ENCODE data around the gene ZMYND8. TPM values are rescaled to one million over a fixed set of nuclear protein-coding genes. Genes with fewer than 3 reads are reported as not detected.

ZMYND8 gene
- total RNA-seq, 1 donor, result 18.8 TPM

GRCh38 chr20:47306755-47307370 is 49.6 kb downstream of the ZMYND8 start:
- H4K20me1 ChIP-seq (ENCODE audit: insufficient read depth, low read length), result no peaks in the 10 kb centered on the region
- no peak overlapping the region for H2AFZ ChIP-seq (ENCODE audit: low read length)
- H3K9me3 ChIP-seq (ENCODE audit: low read depth, low read length), result no peaks in the 10 kb centered on the region
- H3K4me1 ChIP-seq (ENCODE audit: insufficient read depth, low read length), result peaks cover 20% of the 10 kb centered on the region
- peaks cover 74% of the 10 kb centered on the region for H3K79me2 ChIP-seq (ENCODE audit: insufficient read depth, low read length)
- no peak for DNase-seq (ENCODE audit: insufficient read length, low spot score, missing footprints)
- H3K4me3 ChIP-seq (ENCODE audit: insufficient read depth, low read length), result no peak overlapping the region
- no peak overlapping the region for H3K27ac ChIP-seq (ENCODE audit: low read depth, low read length)
- H3K27me3 ChIP-seq (ENCODE audit: insufficient read depth, low read length), result no peaks in the 10 kb centered on the region
- H3K4me2 ChIP-seq (ENCODE audit: insufficient read depth, low read length), result no peak overlapping the region
- TF ChIP-seq, protein P1, sequence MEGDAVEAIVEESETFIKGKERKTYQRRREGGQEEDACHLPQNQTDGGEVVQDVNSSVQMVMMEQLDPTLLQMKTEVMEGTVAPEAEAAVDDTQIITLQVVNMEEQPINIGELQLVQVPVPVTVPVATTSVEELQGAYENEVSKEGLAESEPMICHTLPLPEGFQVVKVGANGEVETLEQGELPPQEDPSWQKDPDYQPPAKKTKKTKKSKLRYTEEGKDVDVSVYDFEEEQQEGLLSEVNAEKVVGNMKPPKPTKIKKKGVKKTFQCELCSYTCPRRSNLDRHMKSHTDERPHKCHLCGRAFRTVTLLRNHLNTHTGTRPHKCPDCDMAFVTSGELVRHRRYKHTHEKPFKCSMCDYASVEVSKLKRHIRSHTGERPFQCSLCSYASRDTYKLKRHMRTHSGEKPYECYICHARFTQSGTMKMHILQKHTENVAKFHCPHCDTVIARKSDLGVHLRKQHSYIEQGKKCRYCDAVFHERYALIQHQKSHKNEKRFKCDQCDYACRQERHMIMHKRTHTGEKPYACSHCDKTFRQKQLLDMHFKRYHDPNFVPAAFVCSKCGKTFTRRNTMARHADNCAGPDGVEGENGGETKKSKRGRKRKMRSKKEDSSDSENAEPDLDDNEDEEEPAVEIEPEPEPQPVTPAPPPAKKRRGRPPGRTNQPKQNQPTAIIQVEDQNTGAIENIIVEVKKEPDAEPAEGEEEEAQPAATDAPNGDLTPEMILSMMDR (IDR thresholded peaks at IDR 0.05; ENCODE audit: extremely low read depth, low read depth, low read length), result no peak
- peaks cover 32% of the 10 kb centered on the region for H3K36me3 ChIP-seq (ENCODE audit: insufficient read depth, low read length)

GRCh38 chr20:47306095-47306494 is 50.4 kb downstream of the ZMYND8 start:
- no peak overlapping the region for H3K4me3 ChIP-seq (ENCODE audit: insufficient read depth, low read length)
- H3K9me3 ChIP-seq (ENCODE audit: low read depth, low read length), result no peaks in the 10 kb centered on the region
- no peaks in the 10 kb centered on the region for H4K20me1 ChIP-seq (ENCODE audit: insufficient read depth, low read length)
- H3K36me3 ChIP-seq (ENCODE audit: insufficient read depth, low read length), result peaks cover 27% of the 10 kb centered on the region
- peaks cover 20% of the 10 kb centered on the region for H3K4me1 ChIP-seq (ENCODE audit: insufficient read depth, low read length)
- H2AFZ ChIP-seq (ENCODE audit: low read length), result no peak overlapping the region
- TF ChIP-seq, protein P1 (IDR thresholded peaks at IDR 0.05; ENCODE audit: extremely low read depth, low read depth, low read length), result no peak
- no peak for DNase-seq (ENCODE audit: insufficient read length, low spot score, missing footprints)
- H3K27ac ChIP-seq (ENCODE audit: low read depth, low read length), result no peak overlapping the region
- no peak overlapping the region for H3K4me2 ChIP-seq (ENCODE audit: insufficient read depth, low read length)
- peaks cover 72% of the 10 kb centered on the region for H3K79me2 ChIP-seq (ENCODE audit: insufficient read depth, low read length)
- no peaks in the 10 kb centered on the region for H3K27me3 ChIP-seq (ENCODE audit: insufficient read depth, low read length)

- Histone ChIP-seq H2AFZ (ENCODE audit: low read length) (no peak overlapping the region), H3K9me3 (ENCODE audit: low read depth, low read length) (no peaks in the 10 kb centered on the region), H3K27me3 (ENCODE audit: insufficient read depth, low read length) (no peaks in the 10 kb centered on the region), H3K4me1 (ENCODE audit: insufficient read depth, low read length) (peaks cover 20% of the 10 kb centered on the region), H3K36me3 (ENCODE audit: insufficient read depth, low read length) (peaks cover 23% of the 10 kb centered on the region), H3K4me3 (ENCODE audit: insufficient read depth, low read length) (no peak overlapping the region), H3K4me2 (ENCODE audit: insufficient read depth, low read length) (no peak overlapping the region), H4K20me1 (ENCODE audit: insufficient read depth, low read length) (no peaks in the 10 kb centered on the region), H3K27ac (ENCODE audit: low read depth, low read length) (no peak overlapping the region), H3K79me2 (ENCODE audit: insufficient read depth, low read length) (peaks cover 71% of the 10 kb centered on the region)
- no peak for DNase-seq (ENCODE audit: insufficient read length, low spot score, missing footprints)
- TF ChIP-seq, protein P1 (IDR thresholded peaks at IDR 0.05; ENCODE audit: extremely low read depth, low read depth, low read length), result no peak
Measured at GRCh38 chr20:47305667-47306066, 50.8 kb downstream of the ZMYND8 start.

GRCh38 chr20:47304287-47304686 is 52.2 kb downstream of the ZMYND8 start:
- Histone ChIP-seq H3K9me3 (ENCODE audit: low read depth, low read length) (no peaks in the 10 kb centered on the region), H3K27me3 (ENCODE audit: insufficient read depth, low read length) (no peaks in the 10 kb centered on the region), H3K27ac (ENCODE audit: low read depth, low read length) (peak overlapping the region; percentile 26), H2AFZ (ENCODE audit: low read length) (no peak overlapping the region), H3K4me2 (ENCODE audit: insufficient read depth, low read length) (no peak overlapping the region), H3K79me2 (ENCODE audit: insufficient read depth, low read length) (peaks cover 65% of the 10 kb centered on the region), H3K4me1 (ENCODE audit: insufficient read depth, low read length) (peaks cover 24% of the 10 kb centered on the region), H4K20me1 (ENCODE audit: insufficient read depth, low read length) (no peaks in the 10 kb centered on the region), H3K36me3 (ENCODE audit: insufficient read depth, low read length) (peaks cover 23% of the 10 kb centered on the region), H3K4me3 (ENCODE audit: insufficient read depth, low read length) (no peak overlapping the region)
- TF ChIP-seq, protein P1 (IDR thresholded peaks at IDR 0.05; ENCODE audit: extremely low read depth, low read depth, low read length), result peak; percentile 30
- peak; percentile 71 for DNase-seq (ENCODE audit: insufficient read length, low spot score, missing footprints)
